Hematopoietic multipotent progenitor cell (in vitro differentiated cells): ENCODE results near the gene KRT33B. TPM values are rescaled to one million over a fixed set of nuclear protein-coding genes. Genes with fewer than 3 reads are reported as not detected.
A peak's percentile ranks its signal among the peaks of the same experiment; 100 is the strongest.

Experiments
- DNase-seq, 3 donors: peaks; one replicate each; pipeline ENCODE4 v3.0.0-alpha.2; 2011 to 2015; ENCODE audit warnings: low read depth in 2 of 3, low spot score in 2 of 3
- total RNA-seq: library from RNA; depleted of rRNA; stranded (reverse); fragments of >200 nt; gene quantifications from one replicate; pipeline ENCODE4 v1.2.3, GENCODE V29; 2012

The KRT33B gene
- total RNA-seq, 1 donor, result not detected

DNA sequence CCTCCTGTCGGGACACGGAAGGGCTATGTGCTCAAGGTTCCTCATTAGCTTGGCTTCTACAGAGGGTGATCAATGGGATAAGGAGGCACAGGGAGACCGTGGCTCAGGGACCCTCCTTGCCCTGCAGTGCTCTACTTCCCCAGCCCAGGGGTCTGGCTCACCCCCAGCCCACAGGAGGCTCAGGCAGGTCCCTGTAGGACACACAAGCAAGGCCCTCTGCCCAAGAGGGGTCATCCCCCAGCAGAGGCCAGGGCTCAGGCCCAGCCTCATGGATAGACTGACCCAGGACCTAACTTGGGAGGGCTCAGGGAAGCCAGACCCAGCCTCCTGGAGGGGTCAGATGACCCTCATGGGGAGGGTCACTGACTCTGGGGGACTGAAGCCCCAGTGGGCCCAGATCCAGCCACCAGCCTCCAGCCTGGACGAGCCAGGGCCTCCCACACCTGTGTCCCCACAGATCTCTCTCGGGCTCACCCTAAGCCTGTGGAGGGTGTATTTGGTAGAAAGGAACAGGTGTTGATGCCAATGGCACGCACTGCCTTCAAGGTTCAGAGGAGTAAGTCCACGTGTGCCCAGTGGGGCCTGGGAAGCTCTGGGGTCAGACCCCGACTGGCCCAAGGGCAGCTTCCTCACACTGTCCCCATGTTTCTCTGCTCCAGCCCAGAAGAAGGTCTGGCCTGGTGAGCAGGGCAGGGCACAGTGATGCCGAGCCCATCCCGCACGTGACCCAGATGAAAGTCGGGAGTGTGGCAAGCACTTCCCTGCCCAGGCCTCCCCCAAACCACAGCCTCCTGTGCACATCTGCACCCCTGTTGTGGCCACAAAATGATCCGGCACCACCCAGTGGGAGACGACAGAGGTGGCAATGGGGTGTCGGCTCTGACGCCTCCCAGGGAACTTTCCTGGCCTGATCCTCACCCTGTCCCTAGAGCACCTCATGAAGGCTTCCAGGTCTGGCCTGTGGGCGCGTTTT is 43.2 kb downstream of the KRT33B start:
- DNase-seq, result peak in 1 of 3 donors; percentile 13

DNA sequence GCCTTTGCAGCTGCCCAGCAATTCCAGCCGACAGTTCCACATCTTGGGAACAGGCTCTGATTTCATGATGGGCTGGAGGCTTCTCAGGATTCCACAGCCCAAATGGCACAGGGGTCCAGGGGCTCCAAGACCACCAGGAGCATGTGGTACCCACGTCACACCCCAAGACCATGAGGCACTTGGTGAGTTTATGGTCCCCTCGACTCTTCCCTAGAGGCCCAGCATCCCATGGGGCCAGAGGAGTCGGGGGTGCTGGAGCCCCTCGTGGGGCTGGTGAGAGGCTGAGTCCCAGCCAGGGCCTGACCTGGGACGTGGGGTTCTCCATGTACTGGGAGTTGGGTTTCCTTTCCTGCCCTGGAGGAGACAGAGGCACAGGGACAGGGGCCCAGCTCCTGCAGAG is 44.0 kb downstream of the KRT33B start:
- DNase-seq, result no peak

DNA sequence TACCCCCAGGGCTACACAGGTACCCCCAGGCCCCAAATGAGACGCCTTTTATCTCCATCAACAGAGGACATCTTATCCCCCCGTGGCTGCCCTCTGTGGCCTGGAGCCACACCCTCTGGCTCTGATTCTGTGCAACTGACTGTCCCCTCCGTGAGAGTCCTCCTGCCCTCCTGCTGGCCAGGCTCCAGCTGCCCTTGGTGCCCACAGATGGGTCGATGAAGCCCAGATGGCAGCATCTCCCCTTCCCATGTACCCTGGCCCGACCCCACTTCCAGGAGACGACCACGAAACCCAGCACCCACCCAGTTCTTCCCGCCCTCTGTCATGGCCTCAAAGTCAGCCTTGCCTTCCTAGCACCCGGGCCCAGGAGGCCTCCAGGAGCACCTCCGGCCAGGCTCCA is 44.5 kb downstream of the KRT33B start:
- DNase-seq, result no peak

DNA sequence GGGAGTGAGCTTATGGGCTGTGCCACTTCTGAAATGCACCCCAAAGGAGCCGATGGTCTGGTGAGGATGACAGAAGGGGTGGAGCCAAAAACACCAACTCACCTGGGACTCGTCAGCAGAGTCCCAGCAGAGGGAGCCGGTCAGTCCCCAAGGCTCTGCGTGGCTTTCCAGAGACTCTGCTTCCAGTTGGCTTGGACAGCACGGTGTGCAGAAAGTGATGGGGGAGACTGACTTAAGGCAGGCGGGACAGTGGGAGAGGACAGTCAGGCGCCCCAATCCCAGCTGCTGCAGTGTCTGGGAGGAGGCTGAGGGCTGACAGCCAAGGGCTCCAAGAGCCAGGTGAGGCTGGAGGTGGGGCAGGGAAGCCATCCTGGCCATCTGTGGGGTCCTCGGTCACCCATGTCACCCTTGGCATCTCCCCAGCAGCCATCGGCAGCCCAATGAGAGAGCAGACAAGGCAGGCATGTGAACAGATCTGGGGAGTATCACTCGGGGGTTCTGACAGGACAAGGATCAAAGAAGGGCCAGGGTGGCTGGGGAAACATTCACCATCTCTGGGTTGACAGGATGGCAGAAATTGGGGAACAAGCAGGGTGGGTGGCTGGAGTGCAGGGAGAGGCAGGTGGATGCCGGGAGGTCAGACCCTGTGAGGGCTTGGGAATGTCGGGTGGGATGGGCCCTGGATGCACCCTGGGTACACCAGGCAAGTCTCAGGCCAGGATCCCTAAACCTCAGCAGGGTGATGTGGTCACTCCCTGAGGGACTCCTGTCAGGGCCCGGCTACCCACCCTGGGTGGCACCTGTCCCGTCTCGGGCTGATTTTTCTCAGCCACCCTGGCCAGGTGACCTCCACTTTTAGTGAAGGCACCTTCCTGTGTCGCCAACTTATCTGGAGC is 45.2 kb downstream of the KRT33B start:
- no peak for DNase-seq

DNA sequence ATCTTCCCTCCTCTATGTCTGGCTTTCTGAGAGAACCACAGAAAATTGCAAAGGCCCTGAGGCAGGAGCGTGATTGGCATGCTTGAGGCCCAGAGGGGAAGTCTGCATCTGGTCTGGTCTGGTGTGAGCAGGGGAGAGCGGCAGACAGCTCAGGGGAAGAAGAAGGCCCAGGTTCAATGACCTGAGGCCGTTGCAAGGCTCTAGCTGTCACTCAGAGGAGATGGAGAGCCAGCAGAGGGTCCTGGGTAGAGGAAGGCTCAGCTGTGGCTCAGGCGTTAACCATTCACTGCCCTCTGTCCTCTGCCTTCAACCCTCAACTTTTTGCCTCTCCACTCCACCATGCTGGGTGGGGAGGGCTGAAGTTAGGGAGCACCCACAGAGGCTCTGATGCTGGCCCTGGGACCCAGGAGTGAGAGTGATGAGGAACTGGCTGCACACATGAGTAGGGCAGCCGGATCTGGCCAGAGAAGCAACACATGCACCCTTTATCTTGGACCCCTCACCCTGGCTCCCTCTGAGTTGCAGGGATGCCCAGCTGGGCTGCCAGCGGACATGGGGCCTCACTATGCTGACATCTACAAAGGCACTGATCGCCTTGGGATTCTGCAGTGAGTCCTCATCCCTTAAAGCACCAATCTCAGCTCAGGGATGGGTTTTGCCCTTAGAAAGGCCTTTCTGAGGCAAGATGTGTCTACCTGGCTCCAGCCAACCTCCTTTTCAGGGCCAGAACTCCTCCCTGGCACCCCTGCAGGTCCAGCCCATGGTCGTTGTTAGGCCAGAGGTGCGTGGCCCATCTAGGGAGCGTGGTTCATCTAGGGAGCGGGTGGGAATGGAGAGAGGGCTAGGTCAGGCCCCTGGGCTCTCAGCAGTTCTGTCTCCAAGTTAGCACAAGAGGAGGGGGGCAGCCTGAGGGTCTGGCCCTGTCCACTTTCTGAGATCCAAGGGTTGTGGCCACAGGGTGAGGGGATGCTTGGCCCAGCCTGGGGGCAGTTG is 46.4 kb downstream of the KRT33B start:
- DNase-seq, result no peak

DNA sequence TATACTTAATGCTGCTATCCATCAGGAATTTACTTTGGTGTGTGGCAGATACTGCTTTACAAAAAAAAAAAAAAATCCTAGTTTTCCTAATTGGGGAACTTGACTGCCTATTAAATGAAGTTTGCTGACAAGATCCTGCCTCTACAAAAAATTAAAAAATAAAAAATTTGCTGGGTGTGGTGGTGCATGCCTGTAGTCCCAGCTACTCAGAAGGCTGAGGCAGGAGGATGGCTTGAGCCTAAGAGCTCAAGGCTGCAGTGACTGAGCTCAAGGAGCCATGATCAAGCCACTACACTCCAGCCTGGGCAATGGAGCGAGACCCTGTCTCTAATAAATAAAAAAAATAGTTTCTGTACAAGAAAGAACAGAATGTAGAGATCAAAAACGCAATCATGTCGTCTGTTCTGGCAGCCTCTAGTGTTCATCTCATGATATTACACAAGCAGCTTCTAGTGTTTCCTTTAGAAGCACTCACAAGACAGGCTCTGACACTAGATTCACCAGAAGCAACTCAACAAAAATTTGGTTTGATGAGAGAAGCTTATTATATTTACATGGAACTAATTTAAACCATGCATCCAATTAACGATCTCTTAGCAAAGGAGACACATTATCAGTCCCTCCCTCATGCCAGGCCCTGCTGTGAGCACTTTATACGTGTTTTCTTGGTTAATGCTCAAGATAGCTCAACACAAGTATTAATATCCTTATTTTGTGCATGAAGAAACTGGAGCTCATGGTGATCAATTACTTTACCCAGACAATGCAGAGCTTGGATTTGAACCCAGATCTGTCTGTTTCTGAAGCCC is 47.3 kb downstream of the KRT33B start:
- DNase-seq, result peak in 2 of 3 donors; percentile 43 to 73

DNA sequence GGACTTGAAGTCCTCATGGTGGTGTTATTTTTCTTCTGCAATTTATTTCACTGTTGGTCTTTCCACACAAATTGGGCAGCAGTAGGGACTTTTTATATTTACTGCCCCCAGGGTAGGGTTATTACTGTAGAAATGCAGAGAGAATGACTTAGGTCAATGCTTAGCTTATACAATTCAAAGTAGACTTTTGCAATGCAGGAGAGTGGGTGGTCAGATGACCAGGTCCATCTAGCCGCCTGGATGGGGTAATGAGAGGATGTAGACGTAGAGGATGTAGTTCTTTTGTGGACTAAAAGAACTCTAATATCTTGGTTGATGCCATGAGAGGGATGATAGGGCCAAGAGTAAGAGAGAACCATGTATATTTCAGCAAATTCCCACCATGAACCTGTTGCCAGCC is 51.4 kb downstream of the KRT33B start:
- no peak for DNase-seq

DNA sequence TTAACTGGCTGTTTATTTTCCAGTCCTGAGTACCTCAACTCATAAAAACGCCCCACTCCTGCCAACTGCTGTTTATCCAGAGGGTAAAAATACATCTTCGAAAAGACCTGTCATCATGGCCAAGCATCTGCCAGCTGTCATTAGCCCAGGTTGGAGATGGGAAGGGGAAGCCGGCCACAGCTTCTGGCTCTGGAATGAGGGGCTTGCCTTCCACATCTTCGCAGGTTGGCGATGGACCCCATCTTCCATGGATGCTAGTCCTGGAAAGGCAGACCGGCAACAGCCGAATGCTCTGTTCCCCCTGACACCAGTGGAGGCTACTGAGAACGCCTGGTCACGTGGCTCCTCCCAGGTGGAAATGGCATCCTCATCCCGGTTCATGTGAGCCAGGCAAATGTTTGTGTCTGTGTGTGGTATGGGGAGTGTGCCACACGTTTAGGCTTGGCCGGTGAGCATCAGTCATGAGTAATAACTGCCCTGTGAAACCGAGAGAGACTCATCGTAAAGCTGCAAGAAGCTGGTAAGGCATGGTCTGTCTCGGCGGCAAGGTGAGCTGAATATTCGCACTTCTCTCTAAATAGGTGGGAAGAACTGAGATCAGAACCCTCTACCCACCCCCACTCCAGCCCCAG is 53.7 kb downstream of the KRT33B start:
- DNase-seq, result no peak

DNA sequence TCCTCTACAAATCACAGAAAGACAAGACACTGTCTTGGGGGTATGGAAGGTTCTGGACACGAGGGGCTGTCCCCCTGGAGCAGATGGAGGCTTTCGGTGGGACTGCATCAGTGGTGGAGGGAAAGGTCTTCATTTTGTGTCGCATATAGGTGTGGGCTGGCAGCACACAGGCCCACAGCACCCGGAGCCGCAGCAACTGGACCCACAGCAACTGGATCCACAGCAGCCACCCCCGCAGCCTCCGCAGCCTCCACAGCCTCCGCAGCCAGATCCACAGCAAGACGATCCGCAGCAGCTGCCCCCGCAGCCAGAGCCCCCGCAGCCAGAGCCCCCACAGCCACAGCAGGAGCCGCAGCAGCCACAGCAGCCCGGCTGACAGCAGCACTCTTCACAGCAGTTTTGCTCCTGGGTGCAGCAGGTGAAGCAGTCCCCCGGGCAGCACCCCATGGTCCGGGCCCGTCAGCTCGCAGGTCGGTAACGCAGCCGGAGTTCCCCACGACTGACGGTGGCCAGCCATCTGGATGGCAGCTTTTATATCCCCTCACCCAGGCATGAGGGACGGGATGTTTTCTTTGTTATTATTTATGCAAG is 54.3 kb downstream of the KRT33B start, which contains the start of gene KRTAP17-1:
TSS of gene KRTAP17-1 (minus strand) at position 507 of the 591 bp plus-strand sequence. CDS start at position 447, 60 bp downstream.
- no peak for DNase-seq

Other genes with a start within 250 kb of the KRT33B start
- gene KRTAP4-12, start 245.6 kb downstream of the KRT33B start, total RNA-seq, result not detected
- gene KRTAP4-6, start 229.3 kb downstream of the KRT33B start, total RNA-seq, result not detected
- not detected for gene KRTAP4-5, start 220.0 kb downstream of the KRT33B start, total RNA-seq
- not detected for gene KRTAP4-4, start 209.1 kb downstream of the KRT33B start, total RNA-seq
- gene KRTAP4-3, start 201.6 kb downstream of the KRT33B start, total RNA-seq, result not detected
- gene KRTAP4-2, start 191.6 kb downstream of the KRT33B start, total RNA-seq, result not detected
- gene KRTAP4-1, start 184.9 kb downstream of the KRT33B start, total RNA-seq, result not detected
- not detected for gene KRTAP9-1, start 179.9 kb downstream of the KRT33B start, total RNA-seq
- gene KRTAP9-2, start 143.2 kb downstream of the KRT33B start, total RNA-seq, result not detected
- not detected for gene KRTAP9-3, start 137.4 kb downstream of the KRT33B start, total RNA-seq
- gene KRTAP9-8, start 131.8 kb downstream of the KRT33B start, total RNA-seq, result not detected
- not detected for gene KRTAP9-4, start 120.1 kb downstream of the KRT33B start, total RNA-seq
- not detected for gene KRTAP9-9, start 114.4 kb downstream of the KRT33B start, total RNA-seq
- not detected for gene KRTAP9-6, start 104.4 kb downstream of the KRT33B start, total RNA-seq
- not detected for gene KRTAP9-7, start 94.1 kb downstream of the KRT33B start, total RNA-seq
- not detected for gene KRTAP29-1, start 67.0 kb downstream of the KRT33B start, total RNA-seq
- 0.27 TPM for gene KRTAP16-1, start 60.5 kb downstream of the KRT33B start, total RNA-seq
- not detected for gene KRTAP17-1, start 54.1 kb downstream of the KRT33B start, total RNA-seq
- not detected for gene KRT33A, start 19.0 kb downstream of the KRT33B start, total RNA-seq
- not detected for gene KRT34, start 12.5 kb upstream of the KRT33B start, total RNA-seq
- not detected for gene KRT31, start 27.8 kb upstream of the KRT33B start, total RNA-seq
- gene KRT37, start 54.8 kb upstream of the KRT33B start, total RNA-seq, result not detected
- gene KRT38, start 71.2 kb upstream of the KRT33B start, total RNA-seq, result not detected
- gene KRT32, start 97.6 kb upstream of the KRT33B start, total RNA-seq, result not detected
- not detected for gene KRT35, start 111.3 kb upstream of the KRT33B start, total RNA-seq
- gene KRT36, start 120.1 kb upstream of the KRT33B start, total RNA-seq, result not detected
- gene KRT13, start 135.8 kb upstream of the KRT33B start, total RNA-seq, result not detected
- not detected for gene KRT15, start 149.1 kb upstream of the KRT33B start, total RNA-seq
- gene KRT19, start 158.5 kb upstream of the KRT33B start, total RNA-seq, result not detected
- gene KRT9, start 202.2 kb upstream of the KRT33B start, total RNA-seq, result not detected
- gene KRT14, start 217.1 kb upstream of the KRT33B start, total RNA-seq, result not detected
- not detected for gene KRT16, start 243.0 kb upstream of the KRT33B start, total RNA-seq